OCI-LY7 (cell line): ENCODE data around the gene FST. TPM values are rescaled to one million over a fixed set of nuclear protein-coding genes. Genes with fewer than 3 reads are reported as not detected.

ENCODE experiments used
- BruUV-seq: library from RNA; stranded (reverse); fragments of 400-500 nt; replicated peaks from 2 replicates; lab custom pipeline; 2021; lab: Mats Ljungman, UMichigan
- CTCF ChIA-PET: fragments of 300-600 bp; sonication (Branson Sonifier 250); formaldehyde crosslinking; loops from one replicate; lab custom pipeline; 2022; ENCODE audit warnings: antibody characterized with exemption; ENCODE audit not compliant: unreplicated experiment; lab: Charles Lee
- POLR2A ChIA-PET: fragments of 300-600 bp; sonication (Branson Sonifier 250); formaldehyde crosslinking; loops from one replicate; lab custom pipeline; 2022; ENCODE audit warnings: antibody characterized with exemption; lab: Charles Lee
- DNase-seq: peaks from one replicate; pipeline ENCODE4 v3.0.0-alpha.2; 2015; ENCODE audit warnings: low spot score
- H2AFZ ChIP-seq: fragments of 200-600 bp; sonication (generic), shearing (Covaris generic); 2 replicates; pipeline ENCODE4 v1.6.1; 2014; ENCODE audit warnings: mild to moderate bottlenecking, antibody characterized with exemption, low read length, moderate library complexity
- H3K27ac ChIP-seq: fragments of 200-600 bp; sonication (generic); 2 replicates; pipeline ENCODE4 v1.5.1; 2014; ENCODE audit warnings: mixed run types, low read depth, mild to moderate bottlenecking, moderate library complexity, low read length, inconsistent platforms; ENCODE audit not compliant: poor library complexity, severe bottlenecking
- H3K36me3 ChIP-seq: fragments of 200-600 bp; sonication (generic); 2 replicates; pipeline ENCODE4 v1.6.1; 2014; ENCODE audit warnings: mild to moderate bottlenecking, antibody characterized with exemption, low read length, moderate library complexity, mixed read lengths; ENCODE audit not compliant: insufficient read depth
- H3K4me1 ChIP-seq: fragments of 200-600 bp; sonication (generic); 2 replicates; pipeline ENCODE4 v1.5.1; 2014; ENCODE audit warnings: mild to moderate bottlenecking, low read length; ENCODE audit not compliant: insufficient read depth, poor library complexity, severe bottlenecking
- H3K4me2 ChIP-seq: fragments of 200-600 bp; sonication (generic); 2 replicates; pipeline ENCODE4 v1.6.1; 2014; ENCODE audit warnings: mild to moderate bottlenecking, low read length
- H3K4me3 ChIP-seq: fragments of 200-600 bp; sonication (generic); 2 replicates; pipeline ENCODE4 v1.5.1; 2014; ENCODE audit warnings: mild to moderate bottlenecking, low read depth, low read length; ENCODE audit not compliant: poor library complexity, severe bottlenecking
- H3K79me2 ChIP-seq: fragments of 200-600 bp; sonication (generic); 2 replicates; pipeline ENCODE4 v1.6.1; 2016; ENCODE audit warnings: low read depth, mild to moderate bottlenecking, low read length, moderate library complexity, mixed read lengths; ENCODE audit not compliant: insufficient read depth
- H3K9me2 ChIP-seq: fragments of 200-600 bp; sonication (generic); 2 replicates; pipeline ENCODE4 v1.6.1; 2016; ENCODE audit warnings: mild to moderate bottlenecking, low read length, mixed read lengths; ENCODE audit not compliant: insufficient read depth
- H3K9me3 ChIP-seq: fragments of 200-600 bp; sonication (generic); 2 replicates; pipeline ENCODE4 v1.6.1; 2014; ENCODE audit warnings: mild to moderate bottlenecking, mixed run types, low read length, mixed read lengths
- H4K20me1 ChIP-seq: fragments of 200-600 bp; sonication (generic); 2 replicates; pipeline ENCODE4 v1.6.1; 2014; ENCODE audit warnings: mild to moderate bottlenecking, antibody characterized with exemption, low read length, moderate library complexity, mixed read lengths; ENCODE audit not compliant: insufficient read depth
- CTCF ChIP-seq: fragments of 200-600 bp; sonication (generic); conservative IDR thresholded peaks from 2 replicates; pipeline ENCODE4 v1.5.1; 2014; ENCODE audit warnings: mild to moderate bottlenecking, antibody characterized with exemption, low read length, moderate library complexity, mixed read lengths
- EZH2phosphoT487 ChIP-seq: fragments of 200-600 bp; sonication (generic); IDR thresholded peaks from 2 replicates; pipeline ENCODE4 v1.6.1; 2018; ENCODE audit warnings: low read depth, borderline replicate concordance, mild to moderate bottlenecking, mixed run types, antibody characterized with exemption, low read length, moderate library complexity, mixed read lengths
- intact Hi-C: fragments of 100-400 bp; cut with micrococcal nuclease; formaldehyde crosslinking; loops from one replicate; pipeline ENCODE4 v1.10.0; 2022; ENCODE audit not compliant: unreplicated experiment
- total RNA-seq, 2 experiments: library from RNA; depleted of rRNA in 1 of 2; stranded (reverse); fragments of >200 nt in 1 of 2; shearing (Covaris generic) in 1 of 2; gene quantifications; 2 replicates each; pipeline ENCODE4 v1.2.3, GENCODE V29; 2014 to 2022

FST gene
- total RNA-seq, 2 experiments from 2014 or later, result not detected

GRCh38 chr5:53433026-53433425 lies 47.4 kb upstream of the FST start:
- intact Hi-C loops, result no loop called here
- BruUV-seq, result no TSS peak
- Histone ChIP-seq H3K79me2 (no peaks in the 10 kb centered on the region), H3K9me2 (no peaks in the 10 kb centered on the region), H3K36me3 (no peaks in the 10 kb centered on the region), H3K4me3 (no peak overlapping the region), H3K9me3 (no peaks in the 10 kb centered on the region), H2AFZ (0 out of 2 replicates have a peak overlapping the region, but pooled peaks have one; percentile 1), H3K4me1 (no peaks in the 10 kb centered on the region), H3K27ac (no peak overlapping the region), H4K20me1 (no peaks in the 10 kb centered on the region), H3K4me2 (no peak overlapping the region)
- POLR2A ChIA-PET, result no interaction called here
- CTCF ChIA-PET, result no interaction called here
- TF ChIP-seq EZH2phosphoT487 (no peak), CTCF (no peak)
- no peak for DNase-seq

- no peaks in the 10 kb centered on the region for H3K9me2 ChIP-seq
- DNase-seq, result no peak
- H3K36me3 ChIP-seq, result no peaks in the 10 kb centered on the region
- no peaks in the 10 kb centered on the region for H3K79me2 ChIP-seq
- ChIA-PET CTCF (no interaction called here), POLR2A (interaction anchor here (0.6 kb wide), 2 partner anchors 60 to 96 kb away, joined by 3 read pairs; no protein-coding TSS in a partner anchor)
- H3K4me2 ChIP-seq, result no peak overlapping the region
- no peaks in the 10 kb centered on the region for H3K4me1 ChIP-seq
- no peak overlapping the region for H3K4me3 ChIP-seq
- intact Hi-C loops, result no loop called here
- H2AFZ ChIP-seq, result no peak overlapping the region
- no peak for TF ChIP-seq CTCF
- no peaks in the 10 kb centered on the region for H4K20me1 ChIP-seq
- H3K9me3 ChIP-seq, result no peaks in the 10 kb centered on the region
- no peak overlapping the region for H3K27ac ChIP-seq
- no TSS peak for BruUV-seq
These were observed 45.9 kb upstream of the FST start for GRCh38 chr5:53434541-53434940.

GRCh38 chr5:53436480-53437191 lies 43.8 kb upstream of the FST start:
- Histone ChIP-seq H3K9me3 (no peaks in the 10 kb centered on the region), H2AFZ (no peak overlapping the region), H3K27ac (no peak overlapping the region), H3K36me3 (no peaks in the 10 kb centered on the region), H3K4me2 (no peak overlapping the region), H3K4me3 (no peak overlapping the region), H3K79me2 (no peaks in the 10 kb centered on the region), H4K20me1 (no peaks in the 10 kb centered on the region), H3K4me1 (no peaks in the 10 kb centered on the region), H3K9me2 (no peaks in the 10 kb centered on the region)
- no TSS peak for BruUV-seq
- intact Hi-C loops, result no loop called here
- DNase-seq, result no peak
- TF ChIP-seq EZH2phosphoT487 (no peak), CTCF (no peak)
- CTCF ChIA-PET, result no interaction called here
- POLR2A ChIA-PET, result interaction anchor here (0.6 to 0.9 kb wide), 2 partner anchors 13 to 117 kb away, joined by 3 read pairs; no protein-coding TSS in a partner anchor
